OCI-LY7 (cell line): Measurements from ENCODE around the gene SETD3. TPM values are rescaled to one million over a fixed set of nuclear protein-coding genes. Genes with fewer than 3 reads are reported as not detected.

ENCODE experiments used
- Bru-seq: library from RNA; stranded (reverse); fragments of 400-500 nt; gene quantifications from one replicate; lab custom pipeline; 2021; lab: Mats Ljungman, UMichigan
- BruChase-seq, 2 experiments: library from RNA; stranded (reverse); fragments of 400-500 nt; gene quantifications; one replicate each; lab custom pipeline; 2021; lab: Mats Ljungman, UMichigan
- BruUV-seq: library from RNA; stranded (reverse); fragments of 400-500 nt; replicated peaks from 2 replicates; lab custom pipeline; 2021; lab: Mats Ljungman, UMichigan
- CTCF ChIA-PET: fragments of 300-600 bp; sonication (Branson Sonifier 250); formaldehyde crosslinking; loops from one replicate; lab custom pipeline; 2022; ENCODE audit warnings: antibody characterized with exemption; ENCODE audit not compliant: unreplicated experiment; lab: Charles Lee
- POLR2A ChIA-PET: fragments of 300-600 bp; sonication (Branson Sonifier 250); formaldehyde crosslinking; loops from one replicate; lab custom pipeline; 2022; ENCODE audit warnings: antibody characterized with exemption; lab: Charles Lee
- DNase-seq: peaks from one replicate; pipeline ENCODE4 v3.0.0-alpha.2; 2015; ENCODE audit warnings: low spot score
- H2AFZ ChIP-seq: fragments of 200-600 bp; sonication (generic), shearing (Covaris generic); 2 replicates; pipeline ENCODE4 v1.6.1; 2014; ENCODE audit warnings: mild to moderate bottlenecking, antibody characterized with exemption, low read length, moderate library complexity
- H3K27ac ChIP-seq: fragments of 200-600 bp; sonication (generic); 2 replicates; pipeline ENCODE4 v1.5.1; 2014; ENCODE audit warnings: mixed run types, low read depth, mild to moderate bottlenecking, moderate library complexity, low read length, inconsistent platforms; ENCODE audit not compliant: poor library complexity, severe bottlenecking
- H3K36me3 ChIP-seq: fragments of 200-600 bp; sonication (generic); 2 replicates; pipeline ENCODE4 v1.6.1; 2014; ENCODE audit warnings: mild to moderate bottlenecking, antibody characterized with exemption, low read length, moderate library complexity, mixed read lengths; ENCODE audit not compliant: insufficient read depth
- H3K4me1 ChIP-seq: fragments of 200-600 bp; sonication (generic); 2 replicates; pipeline ENCODE4 v1.5.1; 2014; ENCODE audit warnings: mild to moderate bottlenecking, low read length; ENCODE audit not compliant: insufficient read depth, poor library complexity, severe bottlenecking
- H3K4me2 ChIP-seq: fragments of 200-600 bp; sonication (generic); 2 replicates; pipeline ENCODE4 v1.6.1; 2014; ENCODE audit warnings: mild to moderate bottlenecking, low read length
- H3K4me3 ChIP-seq: fragments of 200-600 bp; sonication (generic); 2 replicates; pipeline ENCODE4 v1.5.1; 2014; ENCODE audit warnings: mild to moderate bottlenecking, low read depth, low read length; ENCODE audit not compliant: poor library complexity, severe bottlenecking
- H3K79me2 ChIP-seq: fragments of 200-600 bp; sonication (generic); 2 replicates; pipeline ENCODE4 v1.6.1; 2016; ENCODE audit warnings: low read depth, mild to moderate bottlenecking, low read length, moderate library complexity, mixed read lengths; ENCODE audit not compliant: insufficient read depth
- H3K9me2 ChIP-seq: fragments of 200-600 bp; sonication (generic); 2 replicates; pipeline ENCODE4 v1.6.1; 2016; ENCODE audit warnings: mild to moderate bottlenecking, low read length, mixed read lengths; ENCODE audit not compliant: insufficient read depth
- H3K9me3 ChIP-seq: fragments of 200-600 bp; sonication (generic); 2 replicates; pipeline ENCODE4 v1.6.1; 2014; ENCODE audit warnings: mild to moderate bottlenecking, mixed run types, low read length, mixed read lengths
- H4K20me1 ChIP-seq: fragments of 200-600 bp; sonication (generic); 2 replicates; pipeline ENCODE4 v1.6.1; 2014; ENCODE audit warnings: mild to moderate bottlenecking, antibody characterized with exemption, low read length, moderate library complexity, mixed read lengths; ENCODE audit not compliant: insufficient read depth
- EZH2phosphoT487 ChIP-seq: fragments of 200-600 bp; sonication (generic); IDR thresholded peaks from 2 replicates; pipeline ENCODE4 v1.6.1; 2018; ENCODE audit warnings: low read depth, borderline replicate concordance, mild to moderate bottlenecking, mixed run types, antibody characterized with exemption, low read length, moderate library complexity, mixed read lengths
- intact Hi-C: fragments of 100-400 bp; cut with micrococcal nuclease; formaldehyde crosslinking; loops from one replicate; pipeline ENCODE4 v1.10.0; 2022; ENCODE audit not compliant: unreplicated experiment
- long read RNA-seq: library from polyadenylated mRNA; stranded (forward); transcript quantifications from one replicate; pipeline ENCODE4 v2.0.0, GENCODE V29; 2022
- total RNA-seq, 2 experiments: library from RNA; depleted of rRNA in 1 of 2; stranded (reverse); fragments of >200 nt in 1 of 2; shearing (Covaris generic) in 1 of 2; gene quantifications; 2 replicates each; pipeline ENCODE4 v1.2.3, GENCODE V29; 2014 to 2022
- TF ChIP-seq, protein P1 (sequence below): fragments of 200-600 bp; sonication (generic); conservative IDR thresholded peaks from 2 replicates; pipeline ENCODE4 v1.5.1; 2014; ENCODE audit warnings: mild to moderate bottlenecking, antibody characterized with exemption, low read length, moderate library complexity, mixed read lengths

SETD3 gene
- total RNA-seq (2014; rRNA removed; shearing (Covaris generic)) = 42.4 and 45.2 TPM in 2 replicates
- 62.1 and 65.5 TPM in 2 replicates for total RNA-seq (2022)
- Bru-seq, nascent RNA = percentile 79 among the genes with signal in this experiment
- percentile 80 among the genes with signal in this experiment for BruChase-seq, experiment 1, labeled RNA remaining after a 6-hour chase
- BruChase-seq, experiment 2, labeled RNA remaining after a 2-hour chase = percentile 78 among the genes with signal in this experiment
- long read RNA-seq, transcript SETD3-202 (13 exons, 2,878 nt) = major isoform, 61 of 96 reads
- long read RNA-seq, transcript SETD3-201 (9 exons, 1,330 nt) = minor isoform, 6 of 96 reads
- long read RNA-seq, partial matches to known transcripts = 15 of 96 reads
- long read RNA-seq, other reads (novel, unspliced or antisense) = 11 of 96 reads

DNA sequence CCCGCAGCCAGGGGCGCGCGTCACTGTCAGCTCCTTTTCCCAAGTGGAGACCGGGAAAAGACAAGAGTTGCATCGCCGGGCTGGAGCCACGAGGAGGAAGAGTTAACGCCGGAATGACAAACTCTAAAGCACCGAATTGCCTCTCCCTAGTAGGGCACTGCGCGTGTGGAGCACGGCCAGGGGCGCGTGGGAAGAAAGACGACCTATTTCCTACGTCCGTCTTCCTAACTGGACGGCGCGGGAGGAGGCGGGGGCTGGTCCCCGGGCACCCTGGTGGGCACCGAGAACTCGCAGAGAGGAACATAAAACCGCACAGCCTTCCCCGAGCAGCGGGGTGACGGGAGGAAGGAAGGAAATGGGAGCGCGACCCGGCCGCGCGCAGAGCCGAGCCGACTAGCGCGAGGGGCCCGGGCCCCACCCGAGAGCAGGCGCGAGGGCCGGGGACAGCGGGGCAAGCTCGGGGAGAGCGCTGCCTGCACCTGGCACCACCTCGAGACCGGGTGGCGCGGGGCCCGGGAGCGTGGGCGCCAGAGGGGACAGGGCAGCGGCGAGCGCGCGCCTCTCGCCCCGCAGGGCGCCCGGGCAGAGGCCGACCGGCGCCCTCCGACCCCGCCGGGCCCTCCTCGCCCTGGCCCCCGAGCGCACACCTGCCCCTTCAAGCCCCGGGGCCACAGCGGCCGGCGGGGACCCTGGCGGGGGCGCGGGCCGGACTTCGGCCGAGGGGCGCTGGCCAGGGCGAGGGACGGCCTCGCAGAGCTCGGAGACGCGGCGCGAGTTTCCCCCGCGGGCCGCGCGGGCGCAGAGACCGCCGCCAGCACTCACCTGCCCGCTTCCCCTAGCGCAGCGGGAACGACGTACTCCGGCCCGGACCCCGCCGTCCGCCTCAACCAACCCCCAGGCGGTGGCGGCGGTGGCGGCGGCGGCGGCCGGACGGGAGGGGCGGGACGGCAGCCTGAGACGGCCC is at the start of gene SETD3:
Gene SETD3 (minus strand): TSS at position 954 of the 964 bp plus-strand sequence. CDS start 15,054 bp downstream, outside the sequence.
- Histone ChIP-seq H3K9me2 (no peaks in the 10 kb centered on the region), H4K20me1 (peaks cover 73% of the 10 kb centered on the region), H3K27ac (peak within 1 kb of the TSS; percentile 38), H3K9me3 (no peaks in the 10 kb centered on the region), H3K79me2 (peaks cover 88% of the 10 kb centered on the region), H2AFZ (peak within 1 kb of the TSS; percentile 40), H3K4me3 (peak within 1 kb of the TSS; percentile 95), H3K4me1 (peaks cover 23% of the 10 kb centered on the region), H3K36me3 (no peaks in the 10 kb centered on the region), H3K4me2 (peak within 1 kb of the TSS; percentile 89)
- TF ChIP-seq EZH2phosphoT487 = no peak
- TF ChIP-seq, protein P1, sequence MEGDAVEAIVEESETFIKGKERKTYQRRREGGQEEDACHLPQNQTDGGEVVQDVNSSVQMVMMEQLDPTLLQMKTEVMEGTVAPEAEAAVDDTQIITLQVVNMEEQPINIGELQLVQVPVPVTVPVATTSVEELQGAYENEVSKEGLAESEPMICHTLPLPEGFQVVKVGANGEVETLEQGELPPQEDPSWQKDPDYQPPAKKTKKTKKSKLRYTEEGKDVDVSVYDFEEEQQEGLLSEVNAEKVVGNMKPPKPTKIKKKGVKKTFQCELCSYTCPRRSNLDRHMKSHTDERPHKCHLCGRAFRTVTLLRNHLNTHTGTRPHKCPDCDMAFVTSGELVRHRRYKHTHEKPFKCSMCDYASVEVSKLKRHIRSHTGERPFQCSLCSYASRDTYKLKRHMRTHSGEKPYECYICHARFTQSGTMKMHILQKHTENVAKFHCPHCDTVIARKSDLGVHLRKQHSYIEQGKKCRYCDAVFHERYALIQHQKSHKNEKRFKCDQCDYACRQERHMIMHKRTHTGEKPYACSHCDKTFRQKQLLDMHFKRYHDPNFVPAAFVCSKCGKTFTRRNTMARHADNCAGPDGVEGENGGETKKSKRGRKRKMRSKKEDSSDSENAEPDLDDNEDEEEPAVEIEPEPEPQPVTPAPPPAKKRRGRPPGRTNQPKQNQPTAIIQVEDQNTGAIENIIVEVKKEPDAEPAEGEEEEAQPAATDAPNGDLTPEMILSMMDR = no peak
- ChIA-PET POLR2A (interaction anchor here (0.6 to 1.6 kb wide), 11 partner anchors 8 to 667 kb away, joined by 3 to 6 read pairs (median 3); no protein-coding TSS in a partner anchor), CTCF (interaction anchor here (0.6 to 0.7 kb wide), 3 partner anchors 10 to 677 kb away, joined by 3 read pairs; no protein-coding TSS in a partner anchor)
- BruUV-seq = no TSS peak
- intact Hi-C loops = loop anchor here (2.0 to 10.0 kb wide), 2 partner anchors 207 to 585 kb away; partner anchors contain the start of gene EVL
- peak; percentile 45 for DNase-seq

DNA sequence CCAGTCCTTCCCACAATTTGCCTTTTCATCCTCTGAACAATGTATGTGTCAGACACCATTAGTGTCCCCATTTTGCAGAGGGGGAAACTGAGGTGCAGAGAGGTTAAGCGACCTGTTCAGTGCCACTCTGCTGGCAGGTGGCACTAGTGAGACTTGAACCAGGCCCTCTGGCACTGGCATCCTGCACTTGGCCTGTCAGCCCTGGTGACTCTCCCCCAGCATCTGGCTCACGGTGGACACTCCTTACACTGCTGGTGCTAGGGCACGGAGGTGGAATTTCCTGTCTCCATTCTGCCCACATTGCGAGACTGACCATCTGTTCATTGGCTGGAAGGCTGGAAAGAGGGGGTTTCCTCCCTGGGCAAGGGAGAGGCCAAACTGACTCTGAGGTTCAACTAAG is 49.2 kb upstream of the SETD3 start:
- intact Hi-C loops = no loop called here
- no peaks in the 10 kb centered on the region for H4K20me1 ChIP-seq
- H3K27ac ChIP-seq = no peak overlapping the region
- TF ChIP-seq, protein P1 = no peak
- no peak for TF ChIP-seq EZH2phosphoT487
- no peaks in the 10 kb centered on the region for H3K79me2 ChIP-seq
- H3K9me2 ChIP-seq = no peaks in the 10 kb centered on the region
- no peaks in the 10 kb centered on the region for H3K36me3 ChIP-seq
- no TSS peak for BruUV-seq
- ChIA-PET CTCF (no interaction called here), POLR2A (no interaction called here)
- no peaks in the 10 kb centered on the region for H3K9me3 ChIP-seq
- no peak overlapping the region for H2AFZ ChIP-seq
- no peak overlapping the region for H3K4me2 ChIP-seq
- no peaks in the 10 kb centered on the region for H3K4me1 ChIP-seq
- no peak for DNase-seq
- H3K4me3 ChIP-seq = no peak overlapping the region
